NCI-H524 treated with DMSO at 0.1 percent for 48 hours (cell line): ENCODE measurements around the gene WASL.
"Not testable (repeated sequence)": the region's sequence is repeated elsewhere in the genome, so short reads cannot be mapped to it uniquely, and the experiment has no call there.

Experiments used
- DNase-seq: peaks from one replicate; lab custom pipeline; 2025; lab: John Stamatoyannopoulos, UW

Gene WASL

GRCh38 chr7:123769371-123769770 is 20.6 kb upstream of the WASL start:
- DNase-seq, result no peak

- no peak for DNase-seq
These were observed 19.7 kb upstream of the WASL start for GRCh38 chr7:123768493-123768892.

GRCh38 chr7:123763191-123763661 is 14.4 kb upstream of the WASL start:
- DNase-seq, result no peak

GRCh38 chr7:123761729-123762128 is 12.9 kb upstream of the WASL start:
- DNase-seq, result no peak

- no peak for DNase-seq
These were observed 8.3 kb upstream of the WASL start for GRCh38 chr7:123757095-123757494.

- no peak for DNase-seq
These were observed 6.5 kb upstream of the WASL start for GRCh38 chr7:123755338-123755737.

- DNase-seq, result no peak
These were observed 5.6 kb upstream of the WASL start for GRCh38 chr7:123754271-123754871.

GRCh38 chr7:123752534-123752933 is 3.7 kb upstream of the WASL start:
- no peak for DNase-seq

- no peak for DNase-seq
These were observed 3.0 kb upstream of the WASL start for GRCh38 chr7:123751821-123752220.

GRCh38 chr7:123750389-123751230 is 1.8 kb upstream of the WASL start:
- DNase-seq, result no peak

GRCh38 chr7:123749537-123749857 is 694 bp upstream of the WASL start:
- no peak for DNase-seq

GRCh38 chr7:123748171-123748733 is 551 bp downstream of the WASL start:
- DNase-seq, result no peak

- DNase-seq, result no peak
These were observed 1.1 kb downstream of the WASL start for GRCh38 chr7:123747620-123748141.

GRCh38 chr7:123746931-123747488 is 1.8 kb downstream of the WASL start:
- DNase-seq, result no peak

GRCh38 chr7:123746055-123746454 is 2.7 kb downstream of the WASL start:
- DNase-seq, result no peak

GRCh38 chr7:123745437-123745836 is 3.4 kb downstream of the WASL start:
- no peak for DNase-seq

GRCh38 chr7:123744416-123744815 is 4.4 kb downstream of the WASL start:
- DNase-seq, result no peak

GRCh38 chr7:123741940-123742339 is 6.9 kb downstream of the WASL start:
- no peak for DNase-seq

GRCh38 chr7:123738808-123739207 is 10.0 kb downstream of the WASL start:
- no peak for DNase-seq

GRCh38 chr7:123738356-123738755 is 10.4 kb downstream of the WASL start:
- DNase-seq, result no peak

GRCh38 chr7:123737168-123737674 is 11.6 kb downstream of the WASL start:
- not testable (repeated sequence) for DNase-seq

- no peak for DNase-seq
These were observed 13.3 kb downstream of the WASL start for GRCh38 chr7:123735539-123735938.

- DNase-seq, result no peak
These were observed 14.3 kb downstream of the WASL start for GRCh38 chr7:123734498-123734897.
